Peyer's patch (tissue), 4 donors: ENCODE measurements around the gene PKP3.

Experiments used
- CTCF ChIP-seq, 6 experiments: fragments of 450-650 bp in 4 of 6; fragments of 200-600 bp in 2 of 6; sonication (generic) in 1 of 6; IDR thresholded peaks; one replicate each; pipeline ENCODE4 v1.5.1; 2017 to 2019; ENCODE audit warnings: antibody characterized with exemption in 6 of 6, mild to moderate bottlenecking in 3 of 6, moderate library complexity in 1 of 6
- POLR2A ChIP-seq, 2 donors: fragments of 450-650 bp; IDR thresholded peaks; one replicate each; pipeline ENCODE4 v1.5.1; 2017; ENCODE audit warnings: antibody characterized with exemption in 2 of 2, mild to moderate bottlenecking in 2 of 2, moderate library complexity in 2 of 2

- TF ChIP-seq POLR2A (IDR thresholded peaks at IDR 0.05) (no peak), CTCF (IDR thresholded peaks at IDR 0.05) (no peak)
These were observed 13.9 kb upstream of the PKP3 start for GRCh38 chr11:380095-380480.
